DND-41 (cell line): ENCODE measurements around the gene TMEM62.

Experiments used
- CTCF ChIP-seq: IDR thresholded peaks from 2 replicates; pipeline ENCODE4 v1.5.1; 2012; ENCODE audit warnings: borderline replicate concordance, low read length, moderate library complexity, mild to moderate bottlenecking; ENCODE audit not compliant: poor library complexity, severe bottlenecking; ENCODE audit errors: extremely low read depth
- EZH2 ChIP-seq: IDR thresholded peaks from 3 replicates; pipeline ENCODE4 v1.6.1; 2012; ENCODE audit warnings: borderline replicate concordance, low read depth, mild to moderate bottlenecking, moderate library complexity, low read length, inconsistent platforms; ENCODE audit not compliant: severe bottlenecking

- no peak for TF ChIP-seq CTCF
- TF ChIP-seq EZH2, result no peak
Observed at GRCh38 chr15:43207024-43207423, 73.6 kb downstream of the TMEM62 start.
